CD4-positive, alpha-beta T cell treated with Interleukin-6 at 100 ng/mL for 8 hours (primary cell): ENCODE measurements around the gene TTC8.
A peak's percentile ranks its signal among the peaks of the same experiment; 100 is the strongest.

ENCODE experiments used
- DNase-seq: peaks from one replicate; pipeline ENCODE4 v3.0.0-alpha.2; 2020; ENCODE audit warnings: mixed read lengths, low spot score

Gene TTC8

DNA sequence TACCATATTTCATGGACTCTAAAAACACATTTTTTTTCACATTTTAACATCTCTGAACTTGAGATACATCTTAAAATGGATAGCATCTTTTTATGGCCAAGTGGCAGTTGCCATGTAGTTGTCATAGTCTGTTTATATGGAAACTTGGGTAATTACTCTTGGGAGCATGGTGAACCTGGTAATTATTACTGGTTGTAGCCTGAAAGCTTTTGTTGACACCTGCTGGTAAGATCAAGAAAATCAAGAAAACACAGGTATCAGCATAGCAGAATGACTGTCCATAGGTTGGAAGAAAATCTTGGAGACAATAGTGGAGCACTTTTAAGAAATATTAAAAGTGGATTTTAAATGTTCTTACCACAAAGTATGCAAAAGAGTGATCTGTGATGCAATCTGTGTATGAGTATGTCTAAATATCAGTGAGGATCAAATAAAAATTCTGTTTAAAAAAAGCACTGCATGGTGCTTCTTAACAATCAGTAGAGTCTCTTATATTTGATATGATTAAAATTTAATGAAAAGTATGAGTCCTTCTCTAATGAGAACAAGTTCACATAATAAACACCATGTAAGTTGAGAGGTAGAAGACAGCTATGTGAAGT is 44.2 kb downstream of the TTC8 start:
- peak; percentile 1 for DNase-seq

DNA sequence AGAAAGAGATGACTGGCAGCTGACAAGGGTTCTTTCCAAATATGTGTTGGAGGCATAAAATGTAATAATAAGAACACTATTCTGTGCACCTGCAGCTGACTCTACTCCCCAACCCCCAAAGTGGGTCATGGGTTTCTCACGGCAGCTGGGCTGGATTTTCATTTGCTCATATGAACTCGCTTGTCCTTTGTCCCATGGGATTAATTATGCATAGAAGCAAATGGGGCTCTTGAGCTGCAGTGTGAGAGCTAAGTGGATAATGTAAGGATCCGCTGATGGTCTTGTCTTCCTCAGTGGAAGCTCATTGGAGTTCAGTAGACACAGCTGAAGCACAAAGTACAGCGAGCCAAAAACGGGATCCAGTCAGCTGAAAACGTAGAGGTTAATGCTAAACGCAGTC is 46.3 kb downstream of the TTC8 start:
- DNase-seq: no peak

DNA sequence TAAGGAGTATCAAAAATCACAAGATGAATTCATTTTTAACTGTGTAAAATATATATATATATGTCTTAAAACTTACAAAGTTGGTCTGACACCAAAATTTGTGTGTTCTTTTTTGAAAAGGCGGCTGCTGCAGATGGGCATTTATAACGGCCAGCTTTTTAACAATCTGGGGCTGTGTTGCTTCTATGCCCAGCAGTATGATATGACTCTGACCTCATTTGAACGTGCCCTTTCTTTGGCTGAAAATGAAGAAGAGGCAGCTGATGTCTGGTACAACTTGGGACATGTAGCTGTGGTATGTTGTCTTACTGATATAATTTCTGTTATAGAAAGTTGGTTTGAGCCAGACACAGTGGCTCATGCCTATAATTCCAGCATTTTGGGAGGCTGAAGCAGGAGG is 47.0 kb downstream of the TTC8 start:
- DNase-seq: no peak

DNA sequence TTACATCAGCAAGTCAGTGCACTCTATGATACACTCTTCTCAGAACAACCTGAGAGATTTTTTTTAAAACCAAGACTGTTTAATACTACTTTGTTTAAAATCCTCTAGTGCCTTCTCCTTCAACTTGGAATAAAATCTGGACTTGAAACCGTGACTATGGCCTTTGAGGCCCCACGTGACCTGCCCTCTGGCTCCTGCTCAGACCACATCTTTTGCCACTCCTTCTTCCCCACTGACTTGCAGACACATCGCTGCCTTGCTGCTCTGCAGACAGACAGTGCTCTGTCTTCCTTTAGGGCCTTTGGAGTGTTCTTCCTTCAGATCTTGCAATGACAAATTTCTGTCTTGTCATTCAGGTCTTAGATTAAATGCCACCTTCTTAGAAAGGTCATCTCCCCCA is 48.5 kb downstream of the TTC8 start:
- no peak for DNase-seq

DNA sequence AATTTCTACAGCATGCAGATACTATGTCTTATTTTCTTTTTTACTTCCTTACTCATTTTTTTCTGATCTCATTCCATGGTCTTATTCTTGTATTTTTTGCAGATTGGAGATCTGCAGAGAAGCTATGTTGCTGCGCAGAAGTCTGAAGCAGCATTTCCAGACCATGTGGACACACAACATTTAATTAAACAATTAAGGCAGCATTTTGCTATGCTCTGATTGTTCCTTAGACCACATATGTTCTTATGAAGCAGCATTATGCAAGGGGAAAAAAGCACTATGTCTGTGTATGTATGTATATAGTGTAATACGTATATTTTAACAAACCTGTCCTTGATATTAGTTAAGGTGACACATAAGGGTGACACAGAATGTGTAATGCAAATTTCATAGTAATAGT is 52.7 kb downstream of the TTC8 start:
- no peak for DNase-seq

DNA sequence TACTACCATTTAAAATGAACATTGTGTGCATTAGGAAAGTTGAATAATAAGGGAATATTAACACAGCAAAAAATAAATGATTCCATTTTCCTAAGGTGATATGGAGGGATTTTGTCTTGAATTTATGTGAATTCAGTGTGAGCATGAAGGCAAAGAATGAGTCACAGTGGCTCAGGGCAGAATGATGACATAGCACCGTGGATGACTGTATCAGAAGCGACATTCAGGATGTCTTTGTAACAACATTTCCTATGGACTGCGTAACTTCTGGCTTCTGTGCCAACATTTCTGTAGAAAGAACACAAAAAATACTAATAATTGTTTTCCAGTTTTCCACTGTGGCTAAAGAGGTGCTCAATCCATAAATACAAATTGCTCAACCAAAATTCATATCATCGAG is 54.6 kb downstream of the TTC8 start:
- DNase-seq: no peak

DNA sequence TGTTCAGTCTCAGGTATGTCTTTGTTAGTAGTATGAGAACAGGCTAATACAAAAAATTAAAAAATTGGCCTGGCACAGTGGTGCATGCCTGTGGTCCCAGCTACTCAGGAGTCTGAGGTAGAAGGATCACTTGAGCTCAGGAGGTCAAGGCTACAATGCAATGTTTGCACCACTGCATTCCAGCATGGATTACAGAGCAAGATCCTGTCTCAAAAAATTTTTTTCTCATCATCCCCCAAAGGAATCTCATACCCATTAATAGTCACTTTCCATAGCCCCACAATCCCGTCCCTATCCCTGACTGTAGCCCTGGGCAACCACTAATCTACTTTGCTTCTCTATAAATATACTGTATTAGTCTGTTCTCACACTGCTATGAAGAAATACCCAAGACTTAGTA is 57.8 kb downstream of the TTC8 start:
- DNase-seq: no peak

DNA sequence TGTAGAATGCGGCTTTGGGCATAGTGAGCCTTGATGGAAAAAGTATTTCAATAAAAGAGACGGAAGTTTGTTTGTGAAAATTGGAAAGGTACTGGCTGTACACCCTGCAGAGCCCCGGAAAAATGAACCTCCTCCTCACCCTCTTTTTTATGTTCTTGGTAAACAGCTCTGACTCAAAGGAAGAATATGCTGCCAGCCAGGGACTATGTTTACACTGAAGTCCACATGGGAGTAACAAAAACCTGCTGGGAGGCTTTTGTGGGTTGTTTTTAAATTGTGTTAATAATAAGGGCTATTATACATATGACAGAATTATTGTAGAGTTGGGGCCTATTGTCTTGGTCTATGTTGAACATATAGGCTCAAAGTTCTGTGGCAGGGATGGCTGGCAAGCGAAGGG is 70.7 kb downstream of the TTC8 start:
- DNase-seq: no peak

DNA sequence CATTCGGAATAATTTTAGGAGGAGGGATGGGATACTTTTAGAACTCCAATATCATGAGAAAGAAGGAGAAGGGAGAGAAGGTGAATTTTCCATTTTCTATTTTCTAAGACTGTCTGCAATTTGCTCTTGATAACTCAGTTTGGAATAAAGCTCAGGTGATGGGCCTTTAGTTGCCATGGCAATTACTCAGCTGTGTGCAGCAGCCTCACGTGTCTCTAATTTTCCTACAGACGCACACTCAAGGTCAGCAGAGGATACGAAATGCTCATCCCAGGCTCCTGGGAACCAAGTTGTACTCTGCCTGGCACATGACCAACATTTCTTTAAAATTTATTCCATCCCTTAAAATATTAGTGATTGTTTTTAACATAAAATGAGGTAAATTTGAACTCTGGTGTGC is 76.7 kb downstream of the TTC8 start:
- no peak for DNase-seq

DNA sequence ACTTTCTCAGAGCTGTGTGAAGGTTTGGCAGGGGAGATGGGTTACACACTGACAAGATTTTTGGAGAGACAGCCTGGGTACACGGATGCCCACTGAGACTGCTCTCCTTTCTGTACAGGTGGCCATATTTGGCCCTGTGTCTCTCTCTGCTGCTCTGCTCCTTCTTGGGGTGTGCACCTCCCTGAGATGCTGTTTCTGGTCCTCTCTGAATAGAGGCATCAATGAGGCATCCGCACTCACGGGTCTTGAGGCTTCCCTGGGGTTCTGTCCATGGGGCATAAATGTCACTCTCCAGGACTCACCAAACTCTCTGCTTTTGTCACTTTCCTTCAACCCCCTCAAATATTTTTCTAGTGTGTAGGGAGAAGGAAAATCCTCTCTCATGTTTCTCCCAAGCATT is 77.5 kb downstream of the TTC8 start:
- DNase-seq: no peak

DNA sequence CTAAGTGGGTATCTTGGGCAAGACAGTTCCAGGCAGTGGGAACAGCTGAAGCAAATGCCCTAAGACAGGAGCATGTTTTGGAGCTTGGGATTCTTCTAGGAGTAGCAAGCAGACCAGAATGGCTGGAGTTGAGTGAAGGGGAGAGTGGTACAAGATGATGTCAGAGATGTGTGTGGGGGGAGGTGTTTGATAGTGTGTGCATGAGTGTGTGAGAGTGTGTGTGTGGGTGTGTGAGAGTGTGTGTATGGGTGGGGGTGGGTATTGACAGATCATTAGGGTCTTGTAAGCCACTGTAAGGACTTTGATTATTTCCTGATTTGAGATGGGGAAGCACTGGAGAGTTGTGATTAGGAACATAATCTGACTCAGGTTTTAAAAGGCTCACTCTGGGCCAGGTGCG is 78.4 kb downstream of the TTC8 start:
- DNase-seq: no peak

DNA sequence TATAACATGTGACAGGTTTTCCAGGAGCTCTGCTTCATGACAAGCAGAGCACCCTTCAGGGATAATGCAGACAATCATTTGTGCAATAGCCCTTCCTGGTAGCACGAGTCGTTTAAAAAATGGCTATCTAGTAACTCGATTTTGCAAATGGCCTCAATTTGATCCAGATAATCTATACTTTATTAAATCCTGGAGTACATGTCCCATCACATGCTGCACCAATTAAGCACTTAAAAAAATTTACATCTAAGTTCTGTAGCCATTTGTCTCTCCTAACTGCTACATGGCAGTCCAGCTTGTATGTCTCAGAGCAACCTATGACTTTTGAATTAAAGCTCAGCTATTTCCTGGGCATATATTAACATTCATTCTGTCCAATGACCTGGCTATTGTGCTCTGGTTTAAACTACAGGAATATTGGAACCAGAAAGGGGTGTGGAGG is 79.8 kb downstream of the TTC8 start:
- no peak for DNase-seq

DNA sequence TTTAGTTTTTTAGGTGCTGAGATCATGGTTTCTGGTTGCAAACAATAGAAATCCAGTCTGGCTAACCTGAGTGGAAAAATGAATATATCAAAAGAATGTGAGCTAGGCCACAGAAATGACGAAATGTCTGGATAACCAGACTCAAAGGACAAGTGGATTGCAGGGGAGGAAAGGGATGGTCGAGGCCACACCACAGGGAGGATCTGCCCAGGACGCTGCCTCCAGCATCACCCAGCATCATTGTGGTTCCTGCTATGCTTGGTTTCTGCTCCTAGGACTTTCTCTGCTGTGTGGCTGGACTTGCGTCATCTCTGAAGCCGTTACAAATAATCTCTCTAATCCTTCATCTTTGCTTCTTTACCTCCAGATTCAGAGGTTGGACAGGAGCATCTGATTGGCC is 80.4 kb downstream of the TTC8 start:
- no peak for DNase-seq

DNA sequence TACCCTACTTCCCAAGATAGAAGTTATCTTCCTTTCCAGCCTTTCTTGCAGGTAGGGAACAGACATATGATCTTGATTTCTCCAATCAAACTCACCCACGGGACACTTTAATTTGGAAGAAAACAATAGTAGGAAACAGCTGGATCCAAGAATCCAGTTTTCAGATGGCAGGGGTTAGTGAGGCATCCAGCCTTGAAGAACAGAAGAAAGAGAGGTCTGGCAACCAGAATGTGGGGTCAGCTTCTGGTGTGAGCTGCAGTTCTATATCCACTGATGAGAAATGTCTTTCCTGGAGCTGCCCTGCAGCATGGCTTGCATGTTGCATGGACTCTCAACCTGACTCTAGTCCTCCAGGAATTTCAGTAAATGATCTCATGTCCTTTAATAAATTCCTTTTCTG is 83.8 kb downstream of the TTC8 start:
- no peak for DNase-seq

DNA sequence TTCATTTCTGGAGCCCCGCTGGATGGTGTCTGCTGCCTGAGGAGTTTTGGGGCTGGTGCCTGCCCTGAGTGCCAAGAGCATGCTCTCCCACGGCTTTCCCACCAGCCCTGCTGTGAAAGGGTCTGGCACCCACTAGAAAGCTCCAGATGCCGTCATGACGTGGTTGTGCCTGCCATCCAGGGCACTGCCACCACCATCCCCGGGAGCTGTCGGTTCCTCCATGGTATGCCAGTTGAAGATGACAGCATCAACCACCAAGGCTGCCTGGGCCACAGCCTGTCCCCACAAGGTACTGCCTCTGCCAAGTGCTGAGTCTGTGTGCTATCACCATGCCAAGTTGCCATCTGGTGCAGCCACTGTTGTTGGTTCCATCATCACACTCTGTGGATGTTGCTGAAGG is 85.9 kb downstream of the TTC8 start:
- no peak for DNase-seq

DNA sequence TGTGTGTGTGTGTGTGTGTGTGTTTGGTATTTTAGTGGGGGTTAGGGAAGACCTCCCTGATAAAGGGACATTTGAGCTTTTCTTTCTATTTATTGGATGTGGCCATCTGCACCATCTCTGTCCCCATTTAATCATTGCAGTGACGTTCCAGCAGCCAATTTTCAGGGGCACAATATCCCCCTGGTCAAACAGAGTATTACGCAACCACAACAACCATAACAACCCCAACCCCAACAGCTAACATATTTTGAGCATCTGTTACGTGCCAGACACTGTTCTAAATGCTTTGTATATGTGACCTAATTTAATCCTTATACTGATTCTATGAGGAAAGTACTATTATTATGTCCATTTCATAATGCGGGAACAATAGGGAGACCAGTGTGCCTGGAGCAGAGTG is 87.4 kb downstream of the TTC8 start:
- DNase-seq: no peak

DNA sequence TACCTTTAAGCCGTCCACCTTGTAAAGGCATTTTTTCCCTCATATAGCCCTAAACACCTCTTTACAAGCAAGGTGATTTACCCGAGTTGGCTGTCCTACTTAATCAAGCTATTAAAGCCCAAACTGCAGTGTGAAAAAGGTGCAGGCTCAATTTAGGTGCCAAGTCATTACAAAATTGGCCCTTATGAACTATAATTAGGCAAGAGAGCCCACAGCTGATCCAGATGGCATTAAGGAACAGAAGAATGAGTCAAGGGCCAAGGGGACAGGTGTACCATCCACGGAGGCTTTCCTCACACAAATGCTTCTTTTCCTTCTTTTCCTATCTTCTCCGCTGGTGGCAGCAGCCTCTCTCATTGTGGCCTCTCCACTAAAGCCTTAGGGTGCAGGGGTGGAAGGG is 90.5 kb downstream of the TTC8 start:
- no peak for DNase-seq

DNA sequence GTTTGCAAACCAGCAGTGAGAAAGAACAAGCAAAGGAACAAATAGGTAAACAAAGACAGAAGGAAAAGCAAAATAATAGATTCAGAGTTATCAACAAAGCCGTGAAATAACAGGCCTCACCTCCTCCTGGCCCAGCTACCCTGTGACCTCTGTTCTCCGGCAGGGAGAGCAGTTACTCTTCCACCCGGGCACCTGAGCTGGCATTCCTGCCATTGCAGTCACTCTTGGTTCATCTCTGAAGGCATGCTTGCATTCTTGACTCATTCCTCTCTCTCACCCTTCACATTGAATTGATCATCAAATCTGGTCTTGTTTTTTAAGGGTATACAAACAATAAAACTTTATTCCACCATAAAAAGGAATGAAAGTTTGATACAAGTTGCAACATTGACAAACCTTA is 95.1 kb downstream of the TTC8 start:
- no peak for DNase-seq
